Measurements from ENCODE around the gene USO1. TPM values are rescaled to one million over a fixed set of nuclear protein-coding genes. Genes with fewer than 3 reads are reported as not detected.

Gene USO1
- total and polyA plus RNA-seq, 2 of the 8 experiments (the other 6 are each of a cell fraction or from before 2014, with no cell fraction given), result 57.3 to 198 TPM

- no peak overlapping the region for H2AK5ac ChIP-seq (ENCODE audit: low read depth, low read length)
- H2BK120ac ChIP-seq (replicated peaks; ENCODE audit: low read depth, low read length), result no peak overlapping the region
- no peak overlapping the region for H4K5ac ChIP-seq (ENCODE audit: insufficient read length, low read depth, low read length)
- no peak overlapping the region for H3K18ac ChIP-seq (ENCODE audit: extremely low read depth, low read length)
- no peak overlapping the region for H3K9ac ChIP-seq (replicated peaks in 1 of 4; ENCODE audit: extremely low read depth in 1 of 4, low read depth in 3 of 4, low read length in 3 of 4)
- H2AFZ ChIP-seq (ENCODE audit: low read length), result no peak overlapping the region
- no peak overlapping the region for H3K56ac ChIP-seq (replicated peaks; ENCODE audit: insufficient read length, low read depth, low read length)
- no peaks in the 10 kb centered on the region for H3K27me3 ChIP-seq (replicated peaks in 1 of 4; ENCODE audit: control insufficient read depth in 3 of 4, extremely low read depth in 1 of 4, insufficient read depth in 3 of 4, low read length in 3 of 4)
- ChIA-PET POLR2A (ENCODE audit: partially characterized antibody) (interaction anchor here (0.6 kb wide), 1 partner anchor 18 kb away, joined by 4 read pairs; no protein-coding TSS in a partner anchor), CTCF (ENCODE audit: partially characterized antibody) (interaction anchor here (1.0 kb wide), 1 partner anchor 26 kb away, joined by 3 read pairs; no protein-coding TSS in a partner anchor)
- H3K4me1 ChIP-seq (replicated peaks in 1 of 4; ENCODE audit: control insufficient read depth in 3 of 4, insufficient read depth in 4 of 4, low read length in 3 of 4), result no peaks in the 10 kb centered on the region
- no peak overlapping the region for H3K23ac ChIP-seq (ENCODE audit: insufficient read length)
- FAIRE-seq (no peak), DNase-seq (ENCODE audit: low read depth in 1 of 2, low spot score in 2 of 2) (no peak)
- H3K9me3 ChIP-seq (ENCODE audit: insufficient read depth in 2 of 2, low read depth in 1 of 2, low read length in 1 of 2), result no peaks in the 10 kb centered on the region
- no peaks in the 10 kb centered on the region for H3K79me2 ChIP-seq (ENCODE audit: control insufficient read depth in 1 of 2, insufficient read depth in 2 of 2, low read length in 2 of 2)
- H3K36me3 ChIP-seq (ENCODE audit: control insufficient read depth in 2 of 4, insufficient read depth in 4 of 4, low read length in 3 of 4), result no peaks in the 10 kb centered on the region
- H4K91ac ChIP-seq (replicated peaks; ENCODE audit: insufficient read length, low read length), result no peak overlapping the region
- no peak overlapping the region for H4K8ac ChIP-seq (ENCODE audit: extremely low read depth, insufficient read depth, low read length)
- no peaks in the 10 kb centered on the region for H4K20me1 ChIP-seq (replicated peaks in 1 of 2; ENCODE audit: control insufficient read depth in 1 of 2, insufficient read depth in 2 of 2, low read length in 2 of 2)
- H2BK5ac ChIP-seq (ENCODE audit: low read depth, low read length), result no peak overlapping the region
- no peak overlapping the region for H3K14ac ChIP-seq (ENCODE audit: insufficient read length)
- H3K4me2 ChIP-seq (ENCODE audit: insufficient read depth in 1 of 2, low read depth in 2 of 2, low read length in 2 of 2), result no peak overlapping the region
- WGBS, 2 experiments (ENCODE audit: extremely low coverage in 1 of 2, insufficient coverage in 1 of 2, insufficient read length in 1 of 2, insufficient replicate concordance in 2 of 2, low coverage in 1 of 2, low lambda C conversion rate in 2 of 2, missing lambda C conversion rate in 1 of 2), result 89% methylated on average over 5 of the region's 5 CpGs; no CpG with 5 or more reads in 1 of the 2 experiments
- no peak overlapping the region for H3K4ac ChIP-seq (replicated peaks; ENCODE audit: insufficient read length, low read depth, low read length)
- no peak overlapping the region for H3K27ac ChIP-seq (ENCODE audit: low read depth, low read length)
- no peak overlapping the region for H2BK20ac ChIP-seq (ENCODE audit: low read length)
- H3K4me3 ChIP-seq (ENCODE audit: extremely low read depth in 1 of 4, insufficient read depth in 2 of 4, low read depth in 3 of 4, low read length in 4 of 4), result no peak overlapping the region
- H2BK15ac ChIP-seq (ENCODE audit: low read length), result no peak overlapping the region
- H3K79me1 ChIP-seq (ENCODE audit: low read depth, low read length), result no peaks in the 10 kb centered on the region
- no peak overlapping the region for H2BK12ac ChIP-seq (ENCODE audit: low read depth, low read length)
- H3K23me2 ChIP-seq (ENCODE audit: low read depth, low read length), result no peaks in the 10 kb centered on the region
- TF ChIP-seq RXRA (IDR thresholded peaks at IDR 0.05; ENCODE audit: insufficient read depth, low read depth, low read length) (no peak), POLR2A (IDR thresholded peaks at IDR 0.05; ENCODE audit: control extremely low read depth in 1 of 2, low read depth in 2 of 2, low read length in 2 of 2) (no peak), POU5F1 (IDR thresholded peaks at IDR 0.05; ENCODE audit: low read depth, low read length) (no peak), FOSL1 (IDR thresholded peaks at IDR 0.05; ENCODE audit: insufficient read depth, low read depth, low read length) (no peak), BCL11A (IDR thresholded peaks at IDR 0.05; ENCODE audit: low read depth in 2 of 2, low read length in 2 of 2) (no peak), RBBP5 (IDR thresholded peaks at IDR 0.05; ENCODE audit: borderline replicate concordance, low read depth, low read length) (no peak), TCF12 (IDR thresholded peaks at IDR 0.05; ENCODE audit: low read depth, low read length) (no peak), TEAD4 (IDR thresholded peaks at IDR 0.05; ENCODE audit: low read depth, low read length) (no peak), RFX5 (IDR thresholded peaks at IDR 0.05; ENCODE audit: borderline replicate concordance, low read depth, low read length) (no peak), GTF2F1 (IDR thresholded peaks at IDR 0.05; ENCODE audit: borderline replicate concordance, low read depth, low read length) (no peak), CHD2 (IDR thresholded peaks at IDR 0.05; ENCODE audit: low read length) (no peak), ZNF274 (IDR thresholded peaks at IDR 0.05; ENCODE audit: borderline replicate concordance, extremely low read depth, low read length) (no peak), HDAC2 (IDR thresholded peaks at IDR 0.05; ENCODE audit: borderline replicate concordance in 1 of 2, low read depth in 2 of 2, low read length in 2 of 2) (no peak), PHF8 (conservative IDR thresholded peaks at IDR 0.05; ENCODE audit: low read depth, low read length) (no peak), MAFK (IDR thresholded peaks at IDR 0.05; ENCODE audit: low read depth, low read length) (no peak)
Measured at GRCh38 chr4:75822416-75822815, 98.0 kb downstream of the USO1 start.
